DMS79 (cell line): ENCODE results near the gene SGK1.
A peak's percentile ranks its signal among the peaks of the same experiment; 100 is the strongest.

Source experiments
- DNase-seq: peaks from one replicate; lab custom pipeline; 2025; lab: John Stamatoyannopoulos, UW

SGK1 gene

DNA sequence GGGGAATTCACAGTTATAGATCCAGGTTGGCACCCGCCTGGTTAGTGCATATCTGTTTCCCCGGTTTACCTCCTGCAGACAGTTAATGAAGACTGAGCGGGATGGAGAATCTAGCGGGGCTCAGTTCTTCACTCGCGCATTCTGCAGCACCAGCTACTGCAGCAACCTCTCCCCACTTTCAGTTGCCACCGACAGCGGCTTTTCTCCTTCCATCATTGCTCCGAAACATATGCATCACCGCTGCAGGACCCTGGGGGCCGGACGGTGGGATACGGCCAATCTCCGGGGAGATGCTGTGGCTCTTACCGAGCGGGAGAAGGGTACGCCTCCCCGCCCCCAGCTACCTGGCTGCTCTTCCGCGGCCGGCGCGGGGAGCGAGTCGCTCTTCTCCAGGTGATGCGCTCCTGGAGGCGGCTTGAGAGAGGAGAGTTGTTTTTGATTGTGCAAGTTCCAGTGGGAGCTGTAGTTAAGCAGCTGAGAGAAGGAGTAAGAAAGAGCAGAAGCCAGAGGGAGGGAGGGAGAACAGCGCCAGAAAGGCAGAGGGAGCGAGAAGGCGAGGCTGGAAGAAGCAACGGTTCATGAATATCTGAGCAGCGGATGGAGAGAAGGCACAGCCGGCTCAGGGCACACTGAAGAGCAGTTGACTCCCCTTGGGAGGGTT, at the start of gene SGK1:
SGK1 (minus strand) TSS at position 642 of the 661 bp plus-strand sequence. CDS start 652 bp downstream, outside the sequence.
- peak; percentile 59 for DNase-seq

DNA sequence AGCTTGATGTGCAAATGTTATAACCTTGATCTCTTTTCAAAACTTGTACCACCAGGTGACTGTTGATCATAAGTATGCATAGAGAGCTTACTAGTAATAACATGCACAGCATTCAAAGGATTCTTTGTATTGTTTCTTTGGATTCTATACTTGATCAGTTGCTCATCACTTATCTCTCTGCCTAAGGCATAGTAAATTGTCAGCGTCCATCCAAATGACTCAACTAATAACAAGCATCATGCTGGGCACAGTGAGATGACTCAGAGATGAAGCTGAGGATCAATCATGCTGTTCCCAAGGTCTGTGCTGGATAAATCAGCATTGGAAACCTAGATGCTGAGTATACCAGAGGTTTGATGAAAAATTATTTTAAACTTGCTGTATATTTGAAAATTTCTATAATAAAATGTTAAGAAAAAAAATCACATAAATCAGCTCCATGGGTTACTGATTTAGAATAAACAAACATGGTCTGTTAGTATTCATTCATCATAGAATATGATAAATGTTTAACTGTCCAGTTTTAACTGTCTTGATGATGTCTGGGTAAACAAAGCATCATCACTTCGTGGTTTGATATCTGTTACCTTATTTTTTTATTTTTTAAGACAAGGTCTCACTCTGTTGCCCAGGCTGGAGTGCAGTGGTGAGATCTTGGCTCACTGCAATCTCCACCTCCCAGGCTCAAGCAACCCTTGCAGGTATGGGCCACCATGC, 45.6 kb upstream of the SGK1 start:
- DNase-seq: no peak

DNA sequence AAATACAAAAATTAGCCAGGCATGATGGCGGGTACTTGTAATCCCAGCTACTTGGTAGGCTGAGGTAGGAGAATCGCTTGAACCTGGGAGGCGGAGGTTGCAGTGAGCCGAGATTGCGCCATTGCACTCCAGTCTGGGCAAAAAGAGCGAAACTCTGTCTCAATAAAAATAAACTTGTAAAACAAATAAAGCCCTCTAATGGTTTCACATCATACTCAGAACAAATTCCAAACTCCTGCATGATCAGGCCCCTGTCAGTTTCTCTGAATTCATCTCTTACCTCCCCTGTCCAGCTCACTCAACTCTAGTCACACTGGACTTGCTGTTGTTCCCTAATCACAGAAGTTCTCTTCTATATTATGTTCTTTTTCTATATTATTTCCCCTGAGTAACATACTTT, 43.1 kb upstream of the SGK1 start:
- DNase-seq: no peak

DNA sequence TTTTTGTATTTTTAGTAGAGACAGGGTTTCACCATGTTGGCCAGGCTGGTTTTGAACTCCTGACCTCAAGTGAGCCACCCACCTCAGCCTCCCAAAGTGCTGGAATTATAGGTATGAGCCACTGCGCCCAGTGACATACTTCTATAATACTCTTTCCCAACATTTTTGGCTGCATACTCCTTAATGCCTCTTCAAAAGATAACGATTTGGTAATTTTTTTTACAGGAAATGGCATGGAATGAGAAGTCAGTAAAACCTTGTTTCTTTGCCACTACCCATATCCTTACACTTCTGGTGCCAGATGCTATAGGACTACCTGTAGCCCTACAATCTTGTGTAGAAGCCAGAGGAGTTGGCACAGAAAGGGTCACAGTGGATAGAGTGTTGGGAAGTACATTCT, 41.4 kb upstream of the SGK1 start:
- DNase-seq: no peak

DNA sequence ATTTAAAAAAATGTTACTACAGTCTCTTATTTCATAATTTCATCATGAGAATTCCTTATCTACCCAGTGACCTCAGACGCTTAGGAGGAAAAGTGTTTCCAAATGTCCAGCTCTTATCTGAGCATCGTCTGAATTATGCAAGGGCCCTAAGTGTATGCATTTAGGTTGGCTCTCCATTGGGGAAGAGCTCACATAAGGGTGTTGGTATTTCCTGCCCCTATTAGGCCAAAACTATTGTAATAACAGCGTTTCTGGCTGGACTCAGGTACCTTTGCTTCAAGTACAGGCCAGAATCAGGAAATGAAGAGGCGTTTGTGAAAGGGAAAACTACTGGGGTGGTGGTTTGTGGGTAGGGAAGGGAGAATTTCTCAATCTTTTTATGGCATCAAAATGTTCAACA, 40.4 kb upstream of the SGK1 start:
- DNase-seq: no peak

DNA sequence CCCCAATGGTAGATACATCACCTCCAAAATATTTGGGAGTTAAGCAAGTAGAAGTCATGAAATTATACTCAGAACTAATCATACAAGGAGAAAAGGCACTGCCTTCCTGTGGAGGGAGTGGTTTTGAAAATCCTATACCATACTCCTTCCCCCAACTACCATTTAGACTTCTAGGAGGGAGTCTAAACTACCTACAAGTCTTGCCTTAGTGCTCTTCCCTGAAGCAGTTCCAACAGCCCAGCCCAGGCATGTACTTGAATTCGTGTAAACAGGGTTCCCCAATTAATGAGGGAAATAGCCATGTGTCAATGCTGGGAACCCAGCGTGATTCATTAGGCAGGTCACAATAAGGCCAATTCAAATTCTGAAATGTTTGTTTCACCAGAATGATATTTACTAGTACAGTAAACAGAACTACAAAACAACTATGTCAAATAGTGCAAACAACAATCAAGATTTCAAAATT, 39.1 kb upstream of the SGK1 start:
- no peak for DNase-seq

DNA sequence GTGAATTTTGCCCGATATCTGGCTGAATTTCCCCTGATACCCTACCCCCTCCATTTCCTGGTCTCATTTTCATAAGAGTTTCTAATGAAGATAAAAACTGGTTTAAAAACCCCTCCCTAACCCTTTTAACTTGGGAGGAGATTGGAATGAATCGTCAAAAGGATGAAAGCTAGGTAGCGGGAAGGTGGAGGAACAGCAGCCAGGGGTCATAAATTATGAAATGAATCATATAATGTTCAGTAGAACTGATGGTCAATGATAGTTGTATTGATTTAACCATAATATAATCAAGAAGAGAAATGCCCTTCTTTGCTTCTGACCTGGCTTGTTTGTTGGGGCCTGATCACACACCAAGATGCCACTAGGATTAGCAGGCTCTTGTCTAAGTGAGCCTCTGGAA, 38.5 kb upstream of the SGK1 start:
- DNase-seq: no peak

DNA sequence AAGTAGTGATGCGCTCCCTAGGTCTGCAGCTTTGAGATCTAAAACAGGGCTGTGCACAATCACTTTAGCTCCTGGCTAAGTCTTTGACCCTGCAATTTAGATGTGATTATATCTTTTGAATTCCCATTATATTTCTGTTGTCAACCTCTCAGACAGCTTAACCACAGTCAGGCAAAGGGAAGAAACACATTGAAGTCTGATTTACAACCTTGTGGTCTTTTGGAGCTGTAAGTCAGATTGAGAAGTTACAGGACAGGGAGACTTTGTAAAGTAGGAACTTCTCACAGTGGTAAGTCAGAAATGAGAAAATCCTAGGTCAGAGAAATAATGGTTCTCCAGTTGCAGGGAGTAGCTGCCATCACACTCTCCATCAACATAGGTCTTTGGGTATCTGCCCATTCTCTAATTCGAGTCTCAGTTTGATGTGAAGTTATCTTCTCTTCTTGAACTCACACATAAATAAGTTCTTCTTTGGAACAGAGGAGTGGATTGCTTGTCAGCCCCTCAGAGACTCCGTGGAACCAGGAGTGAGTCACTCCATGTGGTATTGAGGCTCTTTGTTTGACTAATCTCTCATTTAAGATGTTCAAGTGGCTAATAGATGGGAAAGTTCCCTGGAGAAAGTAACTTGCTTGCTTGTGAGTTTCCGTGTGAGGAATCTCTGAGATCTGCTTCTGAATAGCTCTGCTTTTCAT, 35.0 kb upstream of the SGK1 start:
- DNase-seq: no peak

DNA sequence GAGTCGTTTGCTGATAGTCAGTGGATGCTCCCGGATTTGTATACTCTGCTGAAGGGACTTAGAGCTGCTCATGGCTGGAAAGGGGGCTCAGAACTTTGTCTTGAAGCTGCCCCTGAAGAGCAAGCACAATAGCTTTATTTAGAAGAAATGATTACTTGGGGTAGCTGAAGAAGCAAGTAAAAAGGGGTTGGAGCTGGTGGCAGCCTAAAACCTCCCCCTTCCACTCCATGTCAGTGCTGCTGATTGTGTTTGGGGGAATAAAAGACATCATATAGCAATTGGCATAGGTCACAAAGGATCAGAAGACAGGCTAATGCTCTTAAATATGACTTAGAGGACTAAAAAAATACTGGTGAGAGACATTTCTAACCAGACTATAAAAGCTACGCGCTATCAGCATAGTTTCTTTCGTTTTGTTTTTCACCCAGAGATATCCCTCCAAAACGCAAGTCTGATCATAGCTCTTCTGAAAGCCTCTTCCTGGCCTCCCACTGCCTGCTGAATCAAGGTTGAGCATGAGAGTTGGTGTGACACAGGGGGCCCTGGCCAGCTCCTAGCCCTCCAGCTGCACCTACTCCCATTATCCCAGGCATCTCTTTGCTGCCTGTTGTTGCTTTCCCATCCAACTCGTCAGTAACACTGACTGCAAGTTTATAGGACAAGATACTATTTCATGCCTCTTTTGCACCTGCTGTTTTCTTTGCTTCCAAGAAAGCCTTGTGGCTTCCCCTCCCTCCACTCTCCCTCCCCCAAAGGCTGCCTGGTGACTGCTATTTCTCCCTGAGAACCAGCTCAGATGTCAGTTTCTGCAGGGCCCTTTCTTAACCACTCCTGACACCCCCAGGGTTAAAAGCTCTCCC, 33.9 kb upstream of the SGK1 start:
- DNase-seq: no peak

DNA sequence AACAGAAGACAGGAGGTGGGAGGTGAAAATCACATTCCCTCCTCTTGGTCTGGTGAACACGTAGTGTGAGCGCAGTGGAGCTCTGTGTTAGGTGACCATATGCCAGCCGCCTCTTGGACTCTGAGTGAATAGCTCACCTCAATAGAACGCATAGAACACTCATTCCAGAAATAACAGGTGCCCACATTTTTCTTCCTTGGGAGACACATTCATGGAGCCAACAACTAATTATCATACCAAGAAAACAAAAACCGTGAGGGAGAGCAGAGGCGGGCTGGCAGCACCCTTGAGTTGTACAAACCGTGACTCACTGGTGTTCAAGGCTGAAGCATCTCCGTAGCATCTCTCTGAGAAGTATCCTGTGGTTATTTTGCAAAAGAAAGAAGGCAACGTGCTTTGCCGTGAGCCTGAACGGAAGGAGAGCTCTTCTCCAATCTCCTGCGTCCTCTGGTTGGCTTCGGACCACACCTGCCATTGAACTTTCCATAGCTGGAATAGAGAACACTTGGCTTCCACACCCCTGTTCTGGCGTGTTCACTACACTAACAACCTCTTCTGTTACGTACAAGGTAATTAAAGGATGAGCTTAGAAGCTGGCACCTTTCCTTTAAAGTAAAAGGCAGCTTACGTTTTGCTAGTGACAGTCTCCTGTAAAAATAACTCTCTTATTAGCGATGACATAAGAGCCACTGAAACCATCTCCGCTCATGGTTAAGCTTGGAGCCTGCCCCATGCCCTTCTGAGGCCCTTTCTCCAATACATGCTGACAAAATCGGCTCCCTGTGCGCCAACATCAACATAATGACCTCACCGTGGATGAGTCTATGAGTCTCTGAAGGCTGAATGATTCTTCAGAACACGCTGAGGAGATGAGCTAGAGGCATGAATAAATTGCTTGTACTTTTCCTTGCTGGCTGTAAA, 30.2 kb upstream of the SGK1 start:
- DNase-seq: peak; percentile 59

DNA sequence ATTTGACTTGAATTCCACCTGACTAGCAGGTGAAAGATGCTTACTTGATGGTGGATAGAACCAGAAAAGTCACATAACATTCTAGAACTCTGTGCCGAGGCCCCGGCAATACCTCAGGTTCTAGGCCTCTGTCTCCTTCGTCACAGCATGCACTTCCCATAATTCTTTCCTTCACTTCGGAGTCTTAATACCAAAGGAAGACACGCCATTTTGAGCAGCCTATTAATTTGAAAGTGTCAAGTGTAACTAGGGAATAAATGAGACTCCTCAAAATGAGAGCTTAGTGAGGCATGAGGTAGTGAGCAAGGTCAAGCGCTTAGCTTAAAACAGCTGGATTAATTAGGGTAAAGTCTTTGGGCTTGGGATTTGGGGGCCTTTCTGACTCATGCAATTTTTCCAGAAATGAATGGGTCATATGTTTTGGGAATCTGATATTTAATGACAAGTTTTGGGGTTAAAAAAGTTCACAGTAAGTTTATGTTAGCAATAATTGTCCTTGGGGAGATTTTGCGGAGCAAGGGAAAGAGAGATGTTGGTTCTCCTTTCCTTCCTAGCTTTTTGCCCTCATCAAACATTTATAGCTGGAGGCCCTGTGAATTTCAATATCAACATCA, 29.1 kb upstream of the SGK1 start:
- no peak for DNase-seq

DNA sequence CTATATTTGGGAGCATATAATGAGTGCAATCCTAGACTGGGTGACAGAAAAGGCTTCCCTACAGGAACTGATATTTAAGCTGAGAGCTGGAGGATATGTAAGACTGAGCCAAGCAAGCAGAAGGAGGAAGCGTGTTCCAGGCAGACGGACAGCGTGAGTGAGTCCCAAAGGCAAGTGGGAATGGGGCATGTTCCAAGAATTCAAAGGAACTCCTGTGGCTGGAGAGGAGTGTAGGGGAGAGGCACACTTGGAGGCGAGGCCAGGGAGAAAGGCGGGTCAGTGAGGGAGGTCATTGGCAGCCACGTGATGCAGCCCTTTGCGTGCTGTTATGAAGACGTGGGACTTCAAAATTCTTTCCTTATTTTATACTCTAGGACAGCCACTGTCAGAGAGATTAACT, 27.9 kb upstream of the SGK1 start:
- no peak for DNase-seq

DNA sequence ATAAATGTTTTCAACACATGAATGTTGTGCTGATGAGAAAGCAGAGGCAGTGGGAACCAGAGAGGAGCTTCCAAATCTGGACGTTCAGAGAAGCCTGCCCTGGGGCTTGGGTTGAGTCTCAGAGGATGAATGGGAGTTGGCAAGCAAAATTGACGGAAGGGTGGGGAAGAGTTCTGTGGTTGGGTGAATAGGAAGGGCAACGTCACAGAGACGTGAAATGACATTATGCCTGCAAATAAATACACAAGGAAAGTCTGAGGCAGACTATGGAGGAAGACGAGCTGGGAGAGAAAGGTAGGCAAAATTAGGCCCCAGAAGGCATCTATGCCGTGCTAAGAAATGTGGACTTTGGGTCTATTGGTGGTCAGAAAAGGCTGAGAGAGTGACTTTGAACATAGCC, 25.2 kb upstream of the SGK1 start:
- DNase-seq: no peak

DNA sequence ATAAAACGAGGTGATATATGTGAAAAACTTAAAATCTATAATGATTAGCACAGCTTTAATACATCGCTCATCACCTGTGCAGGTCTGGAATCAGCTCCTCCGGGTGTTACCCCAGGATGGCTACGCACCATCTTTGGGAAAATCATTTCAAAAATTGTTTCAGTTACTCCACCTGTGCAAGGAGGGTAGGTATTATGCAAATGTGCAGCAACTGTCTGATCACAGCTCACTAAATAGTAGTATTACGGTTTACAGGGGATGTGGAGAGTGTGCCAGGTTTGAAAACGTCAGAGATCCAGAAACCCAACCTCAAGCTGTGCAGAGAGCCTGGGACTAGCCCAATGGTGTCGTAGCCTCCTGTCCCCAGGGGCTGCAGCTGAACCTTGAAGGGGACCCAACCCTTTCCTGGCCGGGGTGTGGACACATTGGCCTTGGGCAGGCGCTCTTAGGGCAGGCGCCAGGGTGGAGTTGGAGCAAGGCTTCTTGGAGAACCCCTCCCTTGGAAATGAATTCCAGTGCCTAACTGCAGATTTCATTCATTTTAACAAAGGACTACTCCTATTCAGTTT, 24.2 kb upstream of the SGK1 start:
- no peak for DNase-seq

DNA sequence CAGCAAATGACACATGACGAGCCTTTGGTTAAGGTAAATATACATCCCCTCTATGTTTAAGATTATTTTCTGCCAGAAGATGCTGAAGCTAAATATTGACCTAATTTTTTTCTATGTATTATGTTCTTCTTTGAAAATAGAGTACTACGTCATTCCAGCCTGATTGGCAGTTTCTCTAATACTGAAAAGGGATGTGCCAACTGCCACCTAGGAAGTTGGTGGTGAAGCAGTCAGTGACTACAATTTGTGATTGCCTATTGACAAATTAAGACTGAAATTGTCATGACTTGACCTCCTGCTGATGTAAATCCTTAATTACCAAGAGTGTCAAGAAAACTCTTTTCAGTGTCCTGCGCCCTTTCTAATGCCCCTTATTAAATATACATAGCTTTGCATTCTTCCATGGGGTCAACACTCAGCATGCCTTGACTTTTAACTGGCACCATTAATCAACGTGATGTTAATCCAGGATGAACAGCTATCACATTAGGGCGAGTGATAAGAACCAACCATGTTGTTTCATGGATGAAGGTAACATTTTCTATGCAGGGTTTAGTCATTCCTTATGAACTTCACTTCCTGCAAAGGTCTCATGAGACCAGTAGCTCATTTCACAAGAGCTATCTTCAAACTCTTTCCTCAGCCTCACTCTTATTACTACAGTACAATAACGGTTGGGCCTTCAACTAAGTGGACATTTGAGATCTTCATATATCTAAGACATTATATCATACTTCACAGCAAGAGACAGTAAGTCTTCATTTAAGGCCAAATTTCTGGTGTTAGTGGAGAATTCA, 22.5 kb upstream of the SGK1 start:
- no peak for DNase-seq

DNA sequence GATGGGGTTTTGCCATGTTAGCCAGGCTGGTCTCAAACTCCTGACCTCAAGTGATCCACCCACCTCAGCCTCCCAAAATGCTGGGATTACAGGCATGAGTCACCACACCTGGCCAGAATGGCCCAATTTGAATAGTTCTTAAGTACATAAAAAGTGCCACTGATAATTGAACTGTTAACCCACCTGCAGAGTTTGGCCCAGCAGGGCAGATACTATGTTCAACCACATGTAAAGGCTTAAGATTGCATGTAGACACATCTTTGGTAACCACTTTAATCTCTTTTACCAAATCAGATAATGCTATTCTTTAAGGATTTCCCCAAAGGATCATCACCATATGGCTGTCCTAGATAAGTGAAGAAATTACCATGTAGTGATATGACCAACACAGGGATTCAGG, 21.3 kb upstream of the SGK1 start:
- no peak for DNase-seq

DNA sequence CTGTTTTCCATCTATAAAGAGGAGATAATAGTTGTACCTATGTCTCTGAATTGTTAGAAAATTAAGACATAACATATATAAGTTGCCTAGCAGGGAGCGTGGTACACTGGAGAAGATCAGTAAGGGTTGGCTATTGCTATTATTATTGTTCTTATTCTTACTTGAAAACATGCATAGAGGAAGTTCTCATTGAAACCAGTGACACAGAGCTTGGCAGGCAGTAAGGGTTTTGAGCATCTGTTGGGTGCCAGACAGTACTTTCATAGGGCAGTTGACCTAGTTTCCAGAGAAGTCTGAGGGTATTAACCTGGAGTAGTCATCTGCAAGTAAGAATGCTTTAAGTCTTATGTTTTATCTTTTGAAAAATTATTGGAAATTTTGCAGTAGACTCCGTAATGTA, 13.3 kb upstream of the SGK1 start:
- no peak for DNase-seq

DNA sequence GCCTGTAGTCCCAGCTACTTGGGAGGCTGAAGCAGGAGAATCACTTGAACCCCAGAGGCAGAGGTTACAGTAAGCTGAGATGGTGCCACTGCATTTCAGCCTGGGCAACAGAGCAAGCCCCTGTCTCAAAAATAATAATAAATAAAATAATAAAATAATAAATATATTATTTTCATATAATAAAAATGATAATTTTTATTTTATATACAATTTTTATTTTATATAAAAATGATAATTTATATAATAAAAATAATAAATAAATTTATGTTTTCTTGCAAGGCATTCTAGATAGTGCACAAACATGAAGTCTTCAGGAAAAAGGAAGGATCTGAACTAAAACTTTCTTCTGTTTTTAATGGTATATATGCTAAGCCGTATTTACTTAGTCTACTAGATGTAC, 12.6 kb upstream of the SGK1 start:
- DNase-seq: no peak

DNA sequence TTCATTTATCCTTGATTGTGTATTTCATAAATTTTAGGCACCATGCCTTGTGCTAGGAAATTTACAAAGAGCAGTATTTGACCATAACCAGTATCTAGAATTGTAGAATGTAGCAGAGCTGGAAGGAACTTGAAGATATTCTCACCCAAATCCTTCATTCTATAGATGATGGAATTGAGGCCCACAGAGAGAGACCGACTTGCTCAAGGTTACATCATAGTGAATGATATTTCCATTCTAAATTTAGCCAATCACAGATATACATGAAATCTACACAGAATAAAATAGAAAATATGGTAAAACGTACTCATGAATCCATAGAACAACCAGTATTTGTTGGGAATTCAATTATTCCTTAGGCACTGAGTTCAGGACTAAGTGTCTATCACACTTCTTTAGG, 10.9 kb upstream of the SGK1 start:
- no peak for DNase-seq

DNA sequence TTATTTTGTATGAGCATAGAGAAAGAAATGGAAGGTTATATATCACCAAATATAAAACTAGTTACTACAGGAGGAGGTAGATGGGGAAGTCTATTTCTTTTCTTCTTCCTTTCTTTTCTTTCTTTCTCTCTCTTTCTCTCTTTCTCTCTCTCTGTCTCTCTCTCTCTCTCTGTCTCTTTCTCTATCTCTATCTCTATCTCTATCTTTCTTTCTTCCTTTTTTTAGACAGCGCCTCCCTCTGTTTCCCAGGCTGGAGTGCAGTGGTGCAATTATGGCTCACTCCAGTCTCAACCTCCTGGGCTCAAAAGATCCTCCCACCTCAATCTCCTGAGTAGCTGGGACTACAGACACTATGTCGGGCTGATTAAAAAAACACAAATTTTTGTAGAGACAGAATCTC, 10.2 kb upstream of the SGK1 start:
- DNase-seq: no peak
